HL-60 (cell line): Measurements from ENCODE around the gene TAF9.

Source experiments
- CTCF ChIP-seq: IDR thresholded peaks from one replicate; pipeline ENCODE4 v1.5.1; 2011; ENCODE audit warnings: low read length, control low read depth, inconsistent platforms; ENCODE audit not compliant: insufficient read depth
- POLR2AphosphoS5 ChIP-seq: IDR thresholded peaks from 2 replicates; pipeline ENCODE4 v1.6.1; 2012; ENCODE audit warnings: low read depth

GRCh38 chr5:69326365-69326764, 43.0 kb downstream of the TAF9 start:
- TF ChIP-seq POLR2AphosphoS5: no peak
- TF ChIP-seq CTCF: no peak
